B cell (primary cell): ENCODE data around the gene PRR11. TPM values are rescaled to one million over a fixed set of nuclear protein-coding genes. Genes with fewer than 3 reads are reported as not detected.

Experiments
- ATAC-seq: fragments of 200-7000 bp; cut with Tn5 transposase; one replicate; pipeline ENCODE4 v1.10.0; 2021; ENCODE audit warnings: low read depth, mild to moderate bottlenecking, moderate number of reproducible peaks, moderate library complexity
- CTCF ChIA-PET: fragments of 350-600 bp; sonication (Branson Sonifier 250); formaldehyde crosslinking; loops from one replicate; lab custom pipeline; 2021; ENCODE audit warnings: antibody characterized with exemption, inconsistent platforms; lab: Charles Lee
- POLR2A ChIA-PET: fragments of 350-600 bp; sonication (Branson Sonifier 250); formaldehyde crosslinking; loops from one replicate; lab custom pipeline; 2021; ENCODE audit warnings: antibody characterized with exemption; lab: Charles Lee
- DNase-seq: peaks from one replicate; pipeline ENCODE4 v3.0.0; 2013
- H2AFZ ChIP-seq: 2 replicates; pipeline ENCODE4 v1.6.1; 2012; ENCODE audit warnings: mild to moderate bottlenecking, low read depth, low read length; ENCODE audit not compliant: insufficient read depth, poor library complexity, severe bottlenecking
- H3K27ac ChIP-seq, 2 donors: 1 replicate in 1 of 2; 2 replicates in 1 of 2; pipeline ENCODE4 v1.5.1; 2012 to 2013; ENCODE audit warnings: low read length in 2 of 2, mild to moderate bottlenecking in 2 of 2, moderate library complexity in 1 of 2
- H3K27me3 ChIP-seq, 4 experiments: fragments of 200-600 bp in 1 of 4; sonication (generic) in 1 of 4; replicated peaks in 1 of 4; 1 replicate in 2 of 4; 2 replicates in 2 of 4; pipeline versions ENCODE4 v1.6.1 to v1.7.0; 2013 to 2016; ENCODE audit warnings: low read length in 3 of 4, mild to moderate bottlenecking in 2 of 4, mixed read lengths in 1 of 4, moderate library complexity in 1 of 4; ENCODE audit not compliant: insufficient read depth in 4 of 4, control insufficient read depth in 3 of 4; ENCODE audit errors: control extremely low read depth in 1 of 4
- H3K36me3 ChIP-seq, 2 experiments: replicated peaks in 1 of 2; 1 replicate in 1 of 2; 2 replicates in 1 of 2; pipeline versions ENCODE4 v1.6.1 to v1.7.1; 2013; ENCODE audit warnings: low read length in 1 of 2; ENCODE audit not compliant: insufficient read depth in 2 of 2, control insufficient read depth in 1 of 2; ENCODE audit errors: control extremely low read depth in 1 of 2, extremely low read depth in 1 of 2
- H3K4me1 ChIP-seq, 2 donors: fragments of 200-600 bp in 1 of 2; sonication (generic) in 1 of 2; 1 replicate in 1 of 2; 2 replicates in 1 of 2; pipeline versions ENCODE4 v1.5.1 to v1.6.1; 2013 to 2017; ENCODE audit warnings: low read length in 2 of 2; ENCODE audit not compliant: control insufficient read depth in 2 of 2, insufficient read depth in 2 of 2
- H3K4me2 ChIP-seq: replicated peaks from 2 replicates; pipeline ENCODE3; 2012; ENCODE audit warnings: mild to moderate bottlenecking, low read depth, low read length; ENCODE audit not compliant: poor library complexity, severe bottlenecking
- H3K4me3 ChIP-seq, 5 experiments: fragments of 200-600 bp in 1 of 5; sonication (generic) in 1 of 5; 1 replicate in 3 of 5; 2 replicates in 2 of 5; pipeline versions ENCODE4 v1.5.1 to v1.7.0; 2011 to 2016; ENCODE audit warnings: low read length in 4 of 5, mild to moderate bottlenecking in 4 of 5, low read depth in 2 of 5, control low read depth in 1 of 5, moderate library complexity in 1 of 5; ENCODE audit not compliant: insufficient read depth in 1 of 5; ENCODE audit errors: control extremely low read depth in 1 of 5, extremely low read depth in 1 of 5
- H3K79me2 ChIP-seq: fragments of 200-600 bp; sonication (generic); one replicate; pipeline ENCODE4 v1.6.0; 2016; ENCODE audit warnings: low read length; ENCODE audit not compliant: control insufficient read depth, insufficient read depth
- H3K9ac ChIP-seq: fragments of 200-600 bp; sonication (generic); 2 replicates; pipeline ENCODE4 v1.6.1; 2017; ENCODE audit warnings: mild to moderate bottlenecking, low read length, moderate library complexity
- H3K9me3 ChIP-seq, 3 donors: one replicate each; pipeline versions ENCODE4 v1.6.1 to v1.7.1; 2013; ENCODE audit warnings: low read length in 2 of 3; ENCODE audit not compliant: control insufficient read depth in 2 of 3, insufficient read depth in 1 of 3; ENCODE audit errors: control extremely low read depth in 1 of 3
- H4K20me1 ChIP-seq: 2 replicates; pipeline ENCODE4 v1.6.0; 2012; ENCODE audit warnings: mild to moderate bottlenecking, low read length; ENCODE audit not compliant: insufficient read depth, control insufficient read depth, poor library complexity, severe bottlenecking
- H3K27ac Mint-ChIP-seq: one replicate; pipeline ENCODE4 v1.8.0; 2021; ENCODE audit warnings: mixed read lengths
- H3K27me3 Mint-ChIP-seq: one replicate; pipeline ENCODE4 v1.8.0; 2021; ENCODE audit warnings: mixed read lengths
- H3K4me1 Mint-ChIP-seq: one replicate; pipeline ENCODE4 v1.8.0; 2021; ENCODE audit warnings: mixed read lengths
- H3K4me3 Mint-ChIP-seq: one replicate; pipeline ENCODE4 v1.8.0; 2021; ENCODE audit warnings: mixed read lengths
- H3K9me3 Mint-ChIP-seq: one replicate; pipeline ENCODE4 v1.8.0; 2022; ENCODE audit warnings: mixed read lengths; ENCODE audit not compliant: insufficient read depth
- CTCF ChIP-seq: fragments of 200-600 bp; IDR thresholded peaks from one replicate; pipeline ENCODE4 v1.8.0; 2022; ENCODE audit warnings: antibody characterized with exemption, mild to moderate bottlenecking
- EZH2 ChIP-seq: IDR thresholded peaks from 2 replicates; pipeline ENCODE4 v1.6.1; 2012; ENCODE audit warnings: borderline replicate concordance, low read depth, mild to moderate bottlenecking, moderate library complexity, low read length; ENCODE audit not compliant: insufficient read depth, poor library complexity, severe bottlenecking
- WGBS: methylation state at CpG from one replicate; pipeline ENCODE4 v1.1.5; 2013; ENCODE audit warnings: missing lambda C conversion rate; ENCODE audit not compliant: insufficient coverage; 5-methylcytosine and 5-hydroxymethylcytosine counted together
- intact Hi-C: fragments of 100-400 bp; cut with micrococcal nuclease; formaldehyde crosslinking; loops from one replicate; pipeline ENCODE4 v1.10.0; 2022
- polyA plus RNA-seq: library from polyadenylated mRNA; depleted of rRNA; stranded (reverse); fragments of >200 nt; gene quantifications from 2 replicates; pipeline ENCODE4 v1.2.3, GENCODE V29; 2012
- total RNA-seq, 2 donors: library from RNA; stranded (reverse); fragments of 120-200 nt in 1 of 2; gene quantifications; 1 replicate in 1 of 2; 2 replicates in 1 of 2; pipeline versions ENCODE4 v1.2.3 to v1.2.4, GENCODE V29; 2013 to 2022

PRR11 gene
- total and polyA plus RNA-seq, 2 donors (not counting 1 experiment from before 2014, with no cell fraction given) = 1.2 to 1.5 TPM

GRCh38 chr17:59219370-59219769 lies 63.8 kb downstream of the PRR11 start:
- ChIA-PET POLR2A (interaction anchor here (1.8 kb wide), 1 partner anchor 9 kb away, joined by 27 read pairs; the partner anchor contains the start of gene SMG8), CTCF (interaction anchor here (0.8 to 1.8 kb wide), 2 partner anchors 220 to 222 kb away, joined by 3 to 7 read pairs; no protein-coding TSS in a partner anchor)
- no peak overlapping the region for H3K4me3 ChIP-seq
- H3K79me2 ChIP-seq = no peaks in the 10 kb centered on the region
- H4K20me1 ChIP-seq = no peaks in the 10 kb centered on the region
- Mint-ChIP-seq H3K9me3 (no peaks in the 10 kb centered on the region), H3K4me3 (peak overlapping the region; percentile 100), H3K27me3 (no peaks in the 10 kb centered on the region), H3K27ac (no peak overlapping the region), H3K4me1 (peaks cover 13% of the 10 kb centered on the region)
- intact Hi-C loops = loop anchor here (1.0 to 10.0 kb wide), 2 partner anchors 9 to 225 kb away; partner anchors contain the start of gene SMG8
- no peak overlapping the region for H2AFZ ChIP-seq
- WGBS = 100% methylated on average over 1 of the region's 16 CpGs
- no peak overlapping the region for H3K4me2 ChIP-seq
- TF ChIP-seq EZH2 (no peak), CTCF (no peak)
- H3K36me3 ChIP-seq = peaks cover 0 to 3% of the 10 kb centered on the region in 2 experiments
- no peak overlapping the region for H3K9ac ChIP-seq
- H3K27ac ChIP-seq = no peak overlapping the region
- no peaks in the 10 kb centered on the region for H3K27me3 ChIP-seq
- DNase-seq (peak; percentile 11), ATAC-seq (no peak)
- H3K4me1 ChIP-seq = peaks cover 3 to 12% of the 10 kb centered on the region in 2 donors
- no peaks in the 10 kb centered on the region for H3K9me3 ChIP-seq

GRCh38 chr17:59219992-59220327 lies 64.4 kb downstream of the PRR11 start:
- peak overlapping the region; percentile 100 for H2AFZ ChIP-seq
- peak overlapping the region; percentile 94 for H3K4me2 ChIP-seq
- H3K27me3 ChIP-seq = no peaks in the 10 kb centered on the region
- Mint-ChIP-seq H3K4me3 (peak overlapping the region; percentile 100), H3K9me3 (no peaks in the 10 kb centered on the region), H3K27me3 (no peaks in the 10 kb centered on the region), H3K27ac (peak overlapping the region; percentile 93), H3K4me1 (peaks cover 12% of the 10 kb centered on the region)
- H3K27ac ChIP-seq = no peak overlapping the region
- no peaks in the 10 kb centered on the region for H3K9me3 ChIP-seq
- H3K36me3 ChIP-seq = no peaks in the 10 kb centered on the region
- ATAC-seq (no peak), DNase-seq (no peak)
- TF ChIP-seq CTCF = no peak
- TF ChIP-seq EZH2 = no peak
- H3K9ac ChIP-seq = peak overlapping the region; percentile 94
- intact Hi-C loops = loop anchor here (1.0 to 10.0 kb wide), 2 partner anchors 10 to 225 kb away; partner anchors contain the start of gene SMG8
- H3K4me3 ChIP-seq = peak overlapping the region in 4 of 5 experiments; percentile 88 to 100 (median 99)
- no peaks in the 10 kb centered on the region for H3K79me2 ChIP-seq
- ChIA-PET POLR2A (interaction anchor here (1.8 kb wide), 1 partner anchor 10 kb away, joined by 27 read pairs; the partner anchor contains the start of gene SMG8), CTCF (interaction anchor here (0.6 to 3.8 kb wide), 7 partner anchors 8 to 221 kb away, joined by 3 to 19 read pairs (median 5); partner anchors contain the start of genes PRR11, SKA2 and SMG8)
- 43% methylated on average over 3 of the region's 7 CpGs for WGBS
- H3K4me1 ChIP-seq = peaks cover 3 to 12% of the 10 kb centered on the region in 2 donors
- no peaks in the 10 kb centered on the region for H4K20me1 ChIP-seq
